NOMO-1 treated with DMSO at 0.1 percent for 48 hours (cell line): ENCODE measurements around the gene MAB21L4.

ENCODE experiments used
- DNase-seq: peaks from one replicate; lab custom pipeline; 2025; ENCODE audit not compliant: unreplicated experiment; lab: John Stamatoyannopoulos, UW

Gene MAB21L4

GRCh38 chr2:240839152-240840143 is 56.5 kb downstream of the MAB21L4 start:
- no peak for DNase-seq

GRCh38 chr2:240837621-240838020 is 58.3 kb downstream of the MAB21L4 start:
- no peak for DNase-seq

GRCh38 chr2:240836781-240837467 is 59.0 kb downstream of the MAB21L4 start:
- DNase-seq = no peak
